Ascending aorta (tissue), 2 donors: ENCODE measurements around the gene HTR3E. TPM values are rescaled to one million over a fixed set of nuclear protein-coding genes. Genes with fewer than 3 reads are reported as not detected.

ENCODE experiments used
- DNase-seq, 2 donors: peaks; one replicate each; pipeline ENCODE4 v3.0.0-alpha.2; 2019; ENCODE audit warnings: low spot score in 2 of 2
- H3K27ac ChIP-seq, 2 donors: fragments of 200-600 bp; sonication (generic); one replicate each; pipeline ENCODE4 v1.5.1; 2016 to 2017; ENCODE audit warnings: mild to moderate bottlenecking in 1 of 2
- H3K27me3 ChIP-seq: fragments of 200-600 bp; sonication (generic); one replicate; pipeline ENCODE4 v1.5.1; 2017
- H3K36me3 ChIP-seq, 2 donors: fragments of 200-600 bp; sonication (generic); one replicate each; pipeline ENCODE4 v1.5.1; 2016
- H3K4me1 ChIP-seq, 2 donors: fragments of 200-600 bp; sonication (generic); one replicate each; pipeline ENCODE4 v1.5.1; 2016 to 2017; ENCODE audit warnings: mild to moderate bottlenecking in 1 of 2
- H3K4me3 ChIP-seq, 2 donors: fragments of 200-600 bp; sonication (generic); one replicate each; pipeline ENCODE4 v1.5.1; 2016 to 2017; ENCODE audit warnings: mild to moderate bottlenecking in 1 of 2
- H3K9me3 ChIP-seq, 2 donors: fragments of 200-600 bp; sonication (generic); one replicate each; pipeline ENCODE4 v1.5.1; 2016
- intact Hi-C: fragments of 100-400 bp; cut with DNase I; formaldehyde crosslinking; loops from one replicate; pipeline ENCODE4 v1.15.1; 2023
- total RNA-seq: library from RNA; depleted of rRNA; stranded (reverse); fragments of >200 nt; gene quantifications from one replicate; pipeline ENCODE4 v1.1.0, GENCODE V29; 2016
- TF ChIP-seq, protein P1 (sequence below), 3 experiments: fragments of 200-600 bp in 2 of 3; fragments of 450-650 bp in 1 of 3; sonication (generic) in 2 of 3; IDR thresholded peaks; one replicate each; pipeline ENCODE4 v1.5.1; 2016 to 2019; ENCODE audit warnings: antibody characterized with exemption in 3 of 3, mild to moderate bottlenecking in 1 of 3, moderate library complexity in 1 of 3

HTR3E gene
- total RNA-seq, 1 donor from 2014 or later: not detected

GRCh38 chr3:184132945-184133344 lies 36.1 kb downstream of the HTR3E start:
- Histone ChIP-seq H3K36me3 (no peaks in the 10 kb centered on the region), H3K4me1 (peaks cover 3 to 9% of the 10 kb centered on the region in 2 donors), H3K9me3 (no peaks in the 10 kb centered on the region), H3K27me3 (no peaks in the 10 kb centered on the region), H3K27ac (no peak overlapping the region), H3K4me3 (no peak overlapping the region)
- intact Hi-C loops: no loop called here
- TF ChIP-seq, protein P1, sequence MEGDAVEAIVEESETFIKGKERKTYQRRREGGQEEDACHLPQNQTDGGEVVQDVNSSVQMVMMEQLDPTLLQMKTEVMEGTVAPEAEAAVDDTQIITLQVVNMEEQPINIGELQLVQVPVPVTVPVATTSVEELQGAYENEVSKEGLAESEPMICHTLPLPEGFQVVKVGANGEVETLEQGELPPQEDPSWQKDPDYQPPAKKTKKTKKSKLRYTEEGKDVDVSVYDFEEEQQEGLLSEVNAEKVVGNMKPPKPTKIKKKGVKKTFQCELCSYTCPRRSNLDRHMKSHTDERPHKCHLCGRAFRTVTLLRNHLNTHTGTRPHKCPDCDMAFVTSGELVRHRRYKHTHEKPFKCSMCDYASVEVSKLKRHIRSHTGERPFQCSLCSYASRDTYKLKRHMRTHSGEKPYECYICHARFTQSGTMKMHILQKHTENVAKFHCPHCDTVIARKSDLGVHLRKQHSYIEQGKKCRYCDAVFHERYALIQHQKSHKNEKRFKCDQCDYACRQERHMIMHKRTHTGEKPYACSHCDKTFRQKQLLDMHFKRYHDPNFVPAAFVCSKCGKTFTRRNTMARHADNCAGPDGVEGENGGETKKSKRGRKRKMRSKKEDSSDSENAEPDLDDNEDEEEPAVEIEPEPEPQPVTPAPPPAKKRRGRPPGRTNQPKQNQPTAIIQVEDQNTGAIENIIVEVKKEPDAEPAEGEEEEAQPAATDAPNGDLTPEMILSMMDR (IDR thresholded peaks at IDR 0.05): no peak
- no peak for DNase-seq

GRCh38 chr3:184133840-184134745 lies 37.2 kb downstream of the HTR3E start:
- peaks cover 0 to 5% of the 10 kb centered on the region in 2 donors for H3K36me3 ChIP-seq
- peak overlapping the region; percentile 74 to 91 for H3K4me3 ChIP-seq
- peak overlapping the region; percentile 90 to 91 for H3K27ac ChIP-seq
- intact Hi-C loops: loop anchor here (1.0 to 2.0 kb wide), 3 partner anchors 40 to 117 kb away; partner anchors contain the start of genes ABCC5 and AP2M1
- peaks cover 3 to 9% of the 10 kb centered on the region in 2 donors for H3K4me1 ChIP-seq
- no peaks in the 10 kb centered on the region for H3K9me3 ChIP-seq
- peak; percentile 63 to 93 for DNase-seq
- no peaks in the 10 kb centered on the region for H3K27me3 ChIP-seq
- TF ChIP-seq, protein P1 (IDR thresholded peaks at IDR 0.05): no peak

DNA sequence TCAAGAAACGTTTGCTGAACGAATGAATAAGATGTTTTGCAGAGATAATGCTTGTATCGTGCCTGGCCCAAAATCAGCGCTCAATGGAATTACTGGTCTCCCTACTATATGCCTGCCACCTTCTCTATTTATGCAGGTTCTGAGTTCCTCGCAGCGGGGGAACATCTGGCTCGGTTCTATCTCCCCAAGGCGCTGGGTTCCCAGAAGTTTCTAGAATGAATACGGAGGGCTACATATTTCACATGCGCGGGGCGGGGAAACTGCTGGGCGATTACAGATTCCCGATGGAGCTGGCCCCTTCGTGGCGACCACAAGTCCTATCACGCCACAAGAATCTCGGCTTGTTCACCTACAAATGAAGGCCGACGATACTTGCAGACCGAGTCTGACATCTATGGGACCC lies 37.9 kb downstream of the HTR3E start:
- no peaks in the 10 kb centered on the region for H3K27me3 ChIP-seq
- no peaks in the 10 kb centered on the region for H3K9me3 ChIP-seq
- TF ChIP-seq, protein P1 (IDR thresholded peaks at IDR 0.05): no peak
- intact Hi-C loops: loop anchor here (1.0 to 5.0 kb wide), 6 partner anchors 22 to 165 kb away; partner anchors contain the start of genes ABCC5, ALG3, AP2M1 and EEF1AKMT4
- peak overlapping the region; percentile 90 to 91 for H3K27ac ChIP-seq
- peak overlapping the region; percentile 74 to 91 for H3K4me3 ChIP-seq
- DNase-seq: no peak
- peaks cover 0 to 9% of the 10 kb centered on the region in 2 donors for H3K36me3 ChIP-seq
- peaks cover 3 to 9% of the 10 kb centered on the region in 2 donors for H3K4me1 ChIP-seq

- no peaks in the 10 kb centered on the region for H3K27me3 ChIP-seq
- H3K4me3 ChIP-seq: peak within 1 kb of the TSS; percentile 74 to 91
- TF ChIP-seq, protein P1 (IDR thresholded peaks at IDR 0.05): peak in 2 of 3 experiments; percentile 44 to 51
- H3K4me1 ChIP-seq: peaks cover 3 to 9% of the 10 kb centered on the region in 2 donors
- H3K9me3 ChIP-seq: no peaks in the 10 kb centered on the region
- peak within 1 kb of the TSS; percentile 90 to 91 for H3K27ac ChIP-seq
- intact Hi-C loops: loop anchor here (1.0 to 5.0 kb wide), 5 partner anchors 21 to 164 kb away; partner anchors contain the start of genes ABCC5, ALG3, EEF1AKMT4 and PSMD2
- peak; percentile 71 to 96 for DNase-seq
- peaks cover 5 to 14% of the 10 kb centered on the region in 2 donors for H3K36me3 ChIP-seq
Observed at GRCh38 chr3:184135149-184135910, 38.5 kb downstream of the HTR3E start, which contains the start of gene EIF2B5. EIF2B5 (plus strand) TSS chr3:184135358; CDS start chr3:184135386, 28 bp downstream.

- H3K27me3 ChIP-seq: no peaks in the 10 kb centered on the region
- H3K4me1 ChIP-seq: peaks cover 3 to 9% of the 10 kb centered on the region in 2 donors
- intact Hi-C loops: loop anchor here (1.0 to 5.0 kb wide), 5 partner anchors 20 to 163 kb away; partner anchors contain the start of genes ABCC5, ALG3, EEF1AKMT4 and PSMD2
- no peak for DNase-seq
- peaks cover 10 to 19% of the 10 kb centered on the region in 2 donors for H3K36me3 ChIP-seq
- TF ChIP-seq, protein P1 (IDR thresholded peaks at IDR 0.05): no peak
- peak overlapping the region; percentile 74 to 91 for H3K4me3 ChIP-seq
- H3K9me3 ChIP-seq: no peaks in the 10 kb centered on the region
- H3K27ac ChIP-seq: peak overlapping the region; percentile 90 to 91
Observed at GRCh38 chr3:184135911-184136260, 39.0 kb downstream of the HTR3E start.
